ENCODE measurements around the gene DISC1. TPM values are rescaled to one million over a fixed set of nuclear protein-coding genes. Genes with fewer than 3 reads are reported as not detected.

The DISC1 gene
- total RNA-seq, 1 donor from 2014 or later = 5.2 TPM

DNA sequence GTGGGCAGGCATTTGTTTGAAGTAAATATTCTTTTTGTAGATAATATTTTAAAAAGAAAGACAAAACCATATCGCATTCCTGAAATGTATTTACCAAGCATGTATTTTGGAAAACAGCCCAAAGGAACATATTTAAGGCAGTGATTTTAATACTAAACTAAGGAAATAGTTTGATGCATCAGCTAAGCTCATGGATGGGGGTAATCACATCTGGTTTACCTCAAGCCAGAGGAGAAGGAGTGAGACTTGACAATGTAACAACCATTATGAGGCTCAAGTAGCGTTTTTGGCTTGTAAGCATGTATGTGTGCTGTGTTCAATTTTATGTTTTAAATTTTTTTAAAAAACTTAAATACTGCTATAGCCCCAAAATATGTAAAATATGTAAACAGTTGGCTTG lies 390.5 kb downstream of the DISC1 start:
- TF ChIP-seq, protein P1, sequence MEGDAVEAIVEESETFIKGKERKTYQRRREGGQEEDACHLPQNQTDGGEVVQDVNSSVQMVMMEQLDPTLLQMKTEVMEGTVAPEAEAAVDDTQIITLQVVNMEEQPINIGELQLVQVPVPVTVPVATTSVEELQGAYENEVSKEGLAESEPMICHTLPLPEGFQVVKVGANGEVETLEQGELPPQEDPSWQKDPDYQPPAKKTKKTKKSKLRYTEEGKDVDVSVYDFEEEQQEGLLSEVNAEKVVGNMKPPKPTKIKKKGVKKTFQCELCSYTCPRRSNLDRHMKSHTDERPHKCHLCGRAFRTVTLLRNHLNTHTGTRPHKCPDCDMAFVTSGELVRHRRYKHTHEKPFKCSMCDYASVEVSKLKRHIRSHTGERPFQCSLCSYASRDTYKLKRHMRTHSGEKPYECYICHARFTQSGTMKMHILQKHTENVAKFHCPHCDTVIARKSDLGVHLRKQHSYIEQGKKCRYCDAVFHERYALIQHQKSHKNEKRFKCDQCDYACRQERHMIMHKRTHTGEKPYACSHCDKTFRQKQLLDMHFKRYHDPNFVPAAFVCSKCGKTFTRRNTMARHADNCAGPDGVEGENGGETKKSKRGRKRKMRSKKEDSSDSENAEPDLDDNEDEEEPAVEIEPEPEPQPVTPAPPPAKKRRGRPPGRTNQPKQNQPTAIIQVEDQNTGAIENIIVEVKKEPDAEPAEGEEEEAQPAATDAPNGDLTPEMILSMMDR (IDR thresholded peaks at IDR 0.05; ENCODE audit: unreplicated experiment) = no peak
- Mint-ChIP-seq H3K9me3 (ENCODE audit: low read depth) (no peaks in the 10 kb centered on the region), H3K4me1 (ENCODE audit: low read depth) (peaks cover 2% of the 10 kb centered on the region), H3K4me3 (ENCODE audit: low read depth) (no peak overlapping the region), H3K27me3 (peaks cover 19% of the 10 kb centered on the region), H3K36me3 (ENCODE audit: insufficient read depth) (no peaks in the 10 kb centered on the region), H3K27ac (no peak overlapping the region)
- DNase-seq (ENCODE audit: low spot score, unreplicated experiment) = no peak

DNA sequence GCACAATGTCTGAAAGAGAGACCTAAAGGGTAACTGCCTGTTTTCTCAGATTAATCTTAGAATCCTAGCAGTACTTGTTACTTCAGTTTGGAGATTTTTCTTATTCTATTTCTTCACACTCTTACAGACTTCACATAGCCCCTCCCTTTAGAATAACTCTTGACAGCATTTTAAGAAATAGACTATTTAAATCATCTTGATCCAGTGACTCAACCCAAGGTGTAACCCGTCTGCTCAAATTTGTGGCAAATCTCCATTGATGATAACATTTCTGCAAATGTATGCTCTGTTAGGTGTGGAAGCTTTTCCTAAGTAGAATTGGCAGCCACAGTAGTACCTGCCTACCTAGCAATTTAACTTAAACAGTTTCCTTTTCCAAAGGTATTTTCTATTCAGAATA lies 391.2 kb downstream of the DISC1 start:
- Mint-ChIP-seq H3K4me3 (ENCODE audit: low read depth) (no peak overlapping the region), H3K27ac (no peak overlapping the region), H3K4me1 (ENCODE audit: low read depth) (peaks cover 2% of the 10 kb centered on the region), H3K9me3 (ENCODE audit: low read depth) (no peaks in the 10 kb centered on the region), H3K27me3 (peaks cover 19% of the 10 kb centered on the region), H3K36me3 (ENCODE audit: insufficient read depth) (no peaks in the 10 kb centered on the region)
- DNase-seq (ENCODE audit: low spot score, unreplicated experiment) = no peak
- TF ChIP-seq, protein P1 (IDR thresholded peaks at IDR 0.05; ENCODE audit: unreplicated experiment) = no peak

DNA sequence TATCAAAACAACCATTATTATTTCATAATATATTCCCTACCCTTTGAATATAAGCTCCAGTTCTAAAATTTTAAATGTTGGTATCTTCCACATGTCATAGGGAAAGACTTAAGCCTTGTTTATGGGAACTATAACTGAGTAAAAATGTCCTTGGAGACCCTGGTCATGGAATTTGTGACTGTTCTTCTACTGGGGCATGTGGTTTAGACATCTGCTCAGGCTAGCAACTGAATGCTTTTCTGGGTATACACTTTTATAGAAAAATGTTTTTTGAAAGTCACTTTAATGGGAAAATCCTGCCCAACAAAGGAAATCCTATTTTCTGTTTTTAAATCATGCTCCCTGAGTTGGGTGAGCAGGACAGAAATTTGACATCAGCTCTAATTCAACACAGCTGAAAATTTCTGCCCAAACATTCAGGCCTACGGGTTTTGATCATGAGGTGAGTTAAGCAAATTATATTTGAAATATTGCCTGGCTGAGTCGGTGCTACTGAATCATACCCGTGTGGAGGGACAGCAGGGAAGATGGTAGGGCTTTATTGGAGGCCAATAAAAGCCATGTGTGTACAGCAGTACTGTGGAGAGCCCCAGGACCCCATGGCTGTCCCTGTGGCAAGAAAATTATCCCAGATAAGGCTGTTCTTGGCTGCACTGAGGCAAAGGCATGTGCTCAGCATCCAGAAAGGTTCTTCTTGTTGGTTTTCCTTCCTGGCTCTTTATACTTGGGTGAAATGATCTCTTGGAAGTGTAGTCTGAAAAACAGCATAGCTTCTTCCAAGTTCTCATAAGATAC lies 391.8 kb downstream of the DISC1 start:
- Mint-ChIP-seq H3K27ac (no peak overlapping the region), H3K36me3 (ENCODE audit: insufficient read depth) (no peaks in the 10 kb centered on the region), H3K4me1 (ENCODE audit: low read depth) (peaks cover 2% of the 10 kb centered on the region), H3K9me3 (ENCODE audit: low read depth) (no peaks in the 10 kb centered on the region), H3K4me3 (ENCODE audit: low read depth) (no peak overlapping the region), H3K27me3 (peaks cover 15% of the 10 kb centered on the region)
- DNase-seq (ENCODE audit: low spot score, unreplicated experiment) = no peak
- TF ChIP-seq, protein P1 (IDR thresholded peaks at IDR 0.05; ENCODE audit: unreplicated experiment) = no peak

DNA sequence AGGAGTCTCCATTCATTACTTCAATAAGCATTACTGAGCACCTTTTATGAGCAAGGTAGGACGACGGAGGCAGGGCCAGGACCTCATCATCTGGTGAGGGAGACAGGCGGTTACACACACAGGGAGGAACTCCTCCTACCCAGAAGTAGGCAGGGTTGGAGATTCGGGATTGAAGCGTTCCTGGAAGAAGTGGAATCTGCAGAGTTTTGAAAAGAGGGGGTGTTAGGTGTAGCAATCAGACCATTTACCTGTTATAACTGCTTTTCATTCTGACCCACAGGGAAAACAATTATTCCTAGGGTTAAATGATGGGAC lies 392.4 kb downstream of the DISC1 start:
- Mint-ChIP-seq H3K27me3 (peaks cover 10% of the 10 kb centered on the region), H3K9me3 (ENCODE audit: low read depth) (no peaks in the 10 kb centered on the region), H3K4me1 (ENCODE audit: low read depth) (peaks cover 2% of the 10 kb centered on the region), H3K27ac (no peak overlapping the region), H3K36me3 (ENCODE audit: insufficient read depth) (no peaks in the 10 kb centered on the region), H3K4me3 (ENCODE audit: low read depth) (no peak overlapping the region)
- TF ChIP-seq, protein P1 (IDR thresholded peaks at IDR 0.05; ENCODE audit: unreplicated experiment) = no peak
- no peak for DNase-seq (ENCODE audit: low spot score, unreplicated experiment)

DNA sequence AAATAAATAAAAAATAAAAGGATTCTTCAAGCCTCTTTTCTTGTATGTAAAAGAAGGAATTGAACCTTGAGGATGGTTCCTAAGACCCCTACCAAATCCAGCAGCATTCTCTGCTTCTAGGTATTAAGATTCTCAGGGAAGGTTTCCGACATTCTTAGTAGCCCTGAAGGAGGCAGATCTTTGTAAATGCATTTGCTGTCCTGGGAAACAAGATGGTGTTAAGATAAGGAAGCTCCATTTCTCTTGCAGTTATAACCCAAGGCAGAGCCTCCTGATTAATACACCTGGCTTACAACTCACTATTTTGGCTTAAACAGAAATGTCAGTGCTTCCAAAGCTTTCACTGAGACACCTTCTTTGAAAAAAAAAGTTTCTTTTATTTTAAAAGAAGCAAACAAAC lies 393.8 kb downstream of the DISC1 start:
- TF ChIP-seq, protein P1 (IDR thresholded peaks at IDR 0.05; ENCODE audit: unreplicated experiment) = no peak
- Mint-ChIP-seq H3K4me1 (ENCODE audit: low read depth) (peaks cover 3% of the 10 kb centered on the region), H3K9me3 (ENCODE audit: low read depth) (no peaks in the 10 kb centered on the region), H3K27ac (no peak overlapping the region), H3K27me3 (peaks cover 3% of the 10 kb centered on the region), H3K36me3 (ENCODE audit: insufficient read depth) (no peaks in the 10 kb centered on the region), H3K4me3 (ENCODE audit: low read depth) (no peak overlapping the region)
- no peak for DNase-seq (ENCODE audit: low spot score, unreplicated experiment)

Data from progenitor cell of endocrine pancreas (in vitro differentiated cells).